Measurements from ENCODE around the gene SEMA3D.

DNA sequence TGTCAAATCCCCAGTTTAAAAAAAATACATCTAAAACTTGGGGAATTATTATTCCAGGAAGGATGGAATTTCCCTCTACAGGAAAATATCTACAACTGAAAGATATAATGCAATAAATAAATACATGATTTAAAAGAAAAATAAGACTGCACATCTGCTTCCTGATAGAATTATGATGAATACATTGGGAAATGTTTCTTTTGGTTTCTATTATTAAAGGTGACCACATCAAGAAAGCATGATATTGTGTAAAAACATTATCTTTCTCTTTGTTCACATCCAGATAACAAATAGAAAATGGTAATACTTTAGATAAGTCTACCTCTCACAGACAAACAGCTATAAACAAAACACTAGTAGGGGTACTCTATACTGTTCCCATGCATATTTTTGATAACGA, 19.2 kb downstream of the SEMA3D start:
- TF ChIP-seq ZNF10 (CRISPR knock-in tag; IDR thresholded peaks at IDR 0.05; ENCODE audit: borderline replicate concordance, low read depth): no peak
- no peak for TF ChIP-seq POLR2A (IDR thresholded peaks at IDR 0.05; ENCODE audit: insufficient read depth in 1 of 2, low read depth in 2 of 2, low read length in 2 of 2)
- no peak for TF ChIP-seq HINFP (CRISPR knock-in tag; IDR thresholded peaks at IDR 0.05; ENCODE audit: low read depth)
- TF ChIP-seq, protein P1, sequence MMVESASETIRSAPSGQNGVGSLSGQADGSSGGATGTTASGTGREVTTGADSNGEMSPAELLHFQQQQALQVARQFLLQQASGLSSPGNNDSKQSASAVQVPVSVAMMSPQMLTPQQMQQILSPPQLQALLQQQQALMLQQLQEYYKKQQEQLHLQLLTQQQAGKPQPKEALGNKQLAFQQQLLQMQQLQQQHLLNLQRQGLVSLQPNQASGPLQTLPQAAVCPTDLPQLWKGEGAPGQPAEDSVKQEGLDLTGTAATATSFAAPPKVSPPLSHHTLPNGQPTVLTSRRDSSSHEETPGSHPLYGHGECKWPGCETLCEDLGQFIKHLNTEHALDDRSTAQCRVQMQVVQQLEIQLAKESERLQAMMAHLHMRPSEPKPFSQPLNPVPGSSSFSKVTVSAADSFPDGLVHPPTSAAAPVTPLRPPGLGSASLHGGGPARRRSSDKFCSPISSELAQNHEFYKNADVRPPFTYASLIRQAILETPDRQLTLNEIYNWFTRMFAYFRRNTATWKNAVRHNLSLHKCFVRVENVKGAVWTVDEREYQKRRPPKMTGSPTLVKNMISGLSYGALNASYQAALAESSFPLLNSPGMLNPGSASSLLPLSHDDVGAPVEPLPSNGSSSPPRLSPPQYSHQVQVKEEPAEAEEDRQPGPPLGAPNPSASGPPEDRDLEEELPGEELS (CRISPR knock-in tag; IDR thresholded peaks at IDR 0.05): no peak
- no peak for TF ChIP-seq GLI4 (CRISPR knock-in tag; IDR thresholded peaks at IDR 0.05; ENCODE audit: borderline replicate concordance)
- no peak for TF ChIP-seq IRF1 (CRISPR knock-in tag; IDR thresholded peaks at IDR 0.05; ENCODE audit: low read depth)
- no peak for TF ChIP-seq POLR2G (IDR thresholded peaks at IDR 0.05; ENCODE audit: low read depth, low read length)
- TF ChIP-seq FOXK1 (CRISPR knock-in tag; IDR thresholded peaks at IDR 0.05; ENCODE audit: borderline replicate concordance, low read depth): no peak
- TF ChIP-seq, protein P2, sequence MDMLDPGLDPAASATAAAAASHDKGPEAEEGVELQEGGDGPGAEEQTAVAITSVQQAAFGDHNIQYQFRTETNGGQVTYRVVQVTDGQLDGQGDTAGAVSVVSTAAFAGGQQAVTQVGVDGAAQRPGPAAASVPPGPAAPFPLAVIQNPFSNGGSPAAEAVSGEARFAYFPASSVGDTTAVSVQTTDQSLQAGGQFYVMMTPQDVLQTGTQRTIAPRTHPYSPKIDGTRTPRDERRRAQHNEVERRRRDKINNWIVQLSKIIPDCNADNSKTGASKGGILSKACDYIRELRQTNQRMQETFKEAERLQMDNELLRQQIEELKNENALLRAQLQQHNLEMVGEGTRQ (IDR thresholded peaks at IDR 0.05; ENCODE audit: low read depth, low read length): no peak
- TF ChIP-seq, protein P2 (CRISPR knock-in tag; IDR thresholded peaks at IDR 0.05; ENCODE audit: borderline replicate concordance): no peak
- TF ChIP-seq FOXM1 (CRISPR knock-in tag; IDR thresholded peaks at IDR 0.05): no peak
- TF ChIP-seq, protein P3, sequence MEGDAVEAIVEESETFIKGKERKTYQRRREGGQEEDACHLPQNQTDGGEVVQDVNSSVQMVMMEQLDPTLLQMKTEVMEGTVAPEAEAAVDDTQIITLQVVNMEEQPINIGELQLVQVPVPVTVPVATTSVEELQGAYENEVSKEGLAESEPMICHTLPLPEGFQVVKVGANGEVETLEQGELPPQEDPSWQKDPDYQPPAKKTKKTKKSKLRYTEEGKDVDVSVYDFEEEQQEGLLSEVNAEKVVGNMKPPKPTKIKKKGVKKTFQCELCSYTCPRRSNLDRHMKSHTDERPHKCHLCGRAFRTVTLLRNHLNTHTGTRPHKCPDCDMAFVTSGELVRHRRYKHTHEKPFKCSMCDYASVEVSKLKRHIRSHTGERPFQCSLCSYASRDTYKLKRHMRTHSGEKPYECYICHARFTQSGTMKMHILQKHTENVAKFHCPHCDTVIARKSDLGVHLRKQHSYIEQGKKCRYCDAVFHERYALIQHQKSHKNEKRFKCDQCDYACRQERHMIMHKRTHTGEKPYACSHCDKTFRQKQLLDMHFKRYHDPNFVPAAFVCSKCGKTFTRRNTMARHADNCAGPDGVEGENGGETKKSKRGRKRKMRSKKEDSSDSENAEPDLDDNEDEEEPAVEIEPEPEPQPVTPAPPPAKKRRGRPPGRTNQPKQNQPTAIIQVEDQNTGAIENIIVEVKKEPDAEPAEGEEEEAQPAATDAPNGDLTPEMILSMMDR (CRISPR knock-in tag; IDR thresholded peaks at IDR 0.05): no peak
